Skeletal muscle satellite cell (primary cell): Measurements from ENCODE around the gene SIRT4.

Experiments
- H3K27me3 ChIP-seq: 2 replicates; pipeline ENCODE4 v1.7.0; 2013; ENCODE audit warnings: low read length; ENCODE audit not compliant: control insufficient read depth, insufficient read depth
- H3K36me3 ChIP-seq: 2 replicates; pipeline ENCODE4 v1.7.0; 2013; ENCODE audit warnings: mild to moderate bottlenecking, control low read depth, low read length; ENCODE audit not compliant: insufficient read depth
- H3K4me1 ChIP-seq: 2 replicates; pipeline ENCODE4 v1.7.0; 2013; ENCODE audit warnings: low read length; ENCODE audit not compliant: control insufficient read depth, insufficient read depth
- H3K4me2 ChIP-seq: 2 replicates; pipeline ENCODE4 v1.7.0; 2013; ENCODE audit warnings: mild to moderate bottlenecking, low read length
- H3K4me3 ChIP-seq: 2 replicates; pipeline ENCODE4 v1.7.0; 2013; ENCODE audit warnings: low read length
- H3K9ac ChIP-seq: 2 replicates; pipeline ENCODE4 v1.7.0; 2013; ENCODE audit warnings: mild to moderate bottlenecking, low read depth, low read length, moderate library complexity
- H3K9me3 ChIP-seq: replicated peaks from 2 replicates; pipeline ENCODE4 v1.7.0; 2013; ENCODE audit warnings: mild to moderate bottlenecking, control low read depth, low read length

Gene SIRT4

DNA sequence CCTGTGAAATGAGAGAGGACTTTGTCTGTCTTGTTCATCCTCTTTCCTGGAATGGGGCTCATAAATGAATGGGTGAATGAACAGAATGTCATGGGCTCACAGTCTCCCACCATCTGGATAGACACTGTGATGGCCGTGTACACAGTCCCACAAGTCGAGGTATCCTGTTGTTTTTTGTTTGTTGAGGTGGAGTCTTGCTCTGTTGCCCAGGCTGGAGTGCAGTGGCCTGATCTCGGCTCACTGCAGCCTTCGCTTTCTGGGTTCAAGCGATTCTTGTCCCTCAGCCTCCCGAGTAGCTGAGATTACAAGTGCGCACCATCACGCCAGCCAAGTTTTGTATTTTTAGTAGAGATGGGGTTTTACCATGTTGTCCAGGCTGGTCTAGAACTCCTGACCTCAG is 41.6 kb downstream of the SIRT4 start:
- Histone ChIP-seq H3K9me3 (no peaks in the 10 kb centered on the region), H3K4me2 (no peak overlapping the region), H3K9ac (no peak overlapping the region), H3K36me3 (no peaks in the 10 kb centered on the region), H3K4me1 (no peaks in the 10 kb centered on the region), H3K4me3 (no peak overlapping the region), H3K27me3 (peaks cover 2% of the 10 kb centered on the region)

DNA sequence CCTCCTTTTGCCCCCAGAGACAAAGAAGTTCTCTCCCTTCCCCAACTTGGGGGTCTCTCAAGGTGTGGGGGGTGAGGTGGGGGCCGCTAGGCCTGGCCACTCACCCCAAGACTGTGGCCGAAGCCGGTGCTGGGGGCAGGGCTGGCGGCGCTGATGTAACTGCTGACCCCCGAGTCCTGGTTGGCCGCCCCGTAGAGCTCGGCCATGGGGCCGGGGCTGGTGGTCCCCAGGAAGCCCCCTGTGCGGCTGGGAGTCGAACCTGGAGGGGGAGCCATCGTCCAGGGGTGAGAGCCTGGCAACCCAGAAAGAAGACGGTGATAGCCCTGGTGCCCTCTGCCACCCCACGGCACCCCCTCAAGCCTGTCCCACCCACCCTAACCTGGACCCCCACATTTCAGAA is 43.9 kb downstream of the SIRT4 start:
- Histone ChIP-seq H3K9ac (no peak overlapping the region), H3K9me3 (no peaks in the 10 kb centered on the region), H3K4me2 (no peak overlapping the region), H3K4me1 (peaks cover 5% of the 10 kb centered on the region), H3K36me3 (no peaks in the 10 kb centered on the region), H3K27me3 (peaks cover 14% of the 10 kb centered on the region), H3K4me3 (no peak overlapping the region)

DNA sequence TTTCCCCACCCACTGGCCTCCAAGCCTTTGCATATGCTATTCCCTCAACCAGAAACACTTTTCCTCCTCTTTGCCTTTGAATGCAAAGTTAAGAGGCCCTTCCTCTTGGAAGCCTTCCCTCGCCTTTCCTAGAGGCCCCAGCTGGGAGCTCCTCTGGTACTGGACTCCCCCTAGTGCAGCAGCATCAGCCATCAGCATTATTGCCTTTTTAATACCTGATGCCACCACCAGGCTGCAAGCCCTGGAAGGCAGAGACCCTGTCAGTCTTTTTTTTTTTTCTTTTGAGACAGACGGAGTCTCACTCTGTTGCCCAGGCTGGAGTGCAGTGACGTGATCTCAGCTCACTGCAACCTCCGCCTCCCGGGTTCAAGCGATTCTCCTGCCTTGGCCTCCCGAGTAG is 44.6 kb downstream of the SIRT4 start:
- H3K36me3 ChIP-seq, result no peaks in the 10 kb centered on the region
- H3K9ac ChIP-seq, result no peak overlapping the region
- H3K4me3 ChIP-seq, result no peak overlapping the region
- H3K9me3 ChIP-seq, result no peaks in the 10 kb centered on the region
- peaks cover 7% of the 10 kb centered on the region for H3K4me1 ChIP-seq
- no peak overlapping the region for H3K4me2 ChIP-seq
- peaks cover 14% of the 10 kb centered on the region for H3K27me3 ChIP-seq

DNA sequence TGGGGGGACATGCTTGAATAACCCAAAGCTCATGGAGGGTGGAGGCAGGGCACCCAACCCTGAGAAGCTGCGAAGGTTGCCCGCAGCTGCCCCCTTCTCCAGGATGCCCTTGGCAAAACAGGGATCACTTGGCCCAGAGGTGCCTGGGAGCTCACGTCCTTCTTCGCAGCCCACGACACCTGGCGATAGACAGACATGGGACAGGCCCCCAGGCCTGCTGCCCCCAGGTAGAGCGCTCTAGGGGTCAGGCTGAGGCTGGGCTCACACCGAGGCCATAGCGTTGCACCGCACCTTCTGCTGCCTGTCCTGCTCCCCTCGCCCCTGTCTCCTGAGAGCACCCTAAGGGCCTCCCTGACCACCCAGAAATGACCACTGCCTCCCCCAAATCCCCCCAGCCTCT is 45.6 kb downstream of the SIRT4 start:
- H3K4me1 ChIP-seq, result peaks cover 14% of the 10 kb centered on the region
- peaks cover 14% of the 10 kb centered on the region for H3K27me3 ChIP-seq
- no peaks in the 10 kb centered on the region for H3K36me3 ChIP-seq
- no peak overlapping the region for H3K4me3 ChIP-seq
- H3K4me2 ChIP-seq, result no peak overlapping the region
- no peaks in the 10 kb centered on the region for H3K9me3 ChIP-seq
- no peak overlapping the region for H3K9ac ChIP-seq

- peaks cover 14% of the 10 kb centered on the region for H3K4me1 ChIP-seq
- no peak overlapping the region for H3K4me2 ChIP-seq
- no peak overlapping the region for H3K4me3 ChIP-seq
- H3K9ac ChIP-seq, result no peak overlapping the region
- H3K27me3 ChIP-seq, result peaks cover 19% of the 10 kb centered on the region
- H3K9me3 ChIP-seq, result no peaks in the 10 kb centered on the region
- no peaks in the 10 kb centered on the region for H3K36me3 ChIP-seq
Measured at GRCh38 chr12:120350576-120351350, 48.6 kb downstream of the SIRT4 start.

GRCh38 chr12:120352117-120352516 is 50.0 kb downstream of the SIRT4 start:
- H3K4me3 ChIP-seq, result no peak overlapping the region
- H3K27me3 ChIP-seq, result peaks cover 19% of the 10 kb centered on the region
- H3K9me3 ChIP-seq, result no peaks in the 10 kb centered on the region
- no peak overlapping the region for H3K9ac ChIP-seq
- peaks cover 17% of the 10 kb centered on the region for H3K4me1 ChIP-seq
- no peak overlapping the region for H3K4me2 ChIP-seq
- no peaks in the 10 kb centered on the region for H3K36me3 ChIP-seq

DNA sequence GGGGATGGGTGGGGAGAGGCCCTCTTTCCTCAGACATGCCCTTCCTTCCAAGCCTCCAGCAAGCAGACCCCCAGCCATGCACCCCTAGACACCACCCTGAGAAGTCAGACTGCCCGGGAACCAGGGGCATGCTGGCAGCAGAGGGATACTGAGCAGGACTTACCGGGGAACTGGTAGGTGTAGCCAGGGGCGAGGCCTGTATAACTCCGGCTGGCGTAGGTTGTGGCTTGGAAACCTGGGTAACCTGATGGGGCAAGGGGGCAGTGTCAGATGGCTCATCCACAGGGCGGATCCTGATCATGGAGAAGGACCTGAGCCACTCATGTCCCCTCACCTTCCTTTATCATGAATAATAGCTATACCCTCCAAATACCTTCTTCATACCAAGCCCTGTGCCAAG is 51.0 kb downstream of the SIRT4 start:
- Histone ChIP-seq H3K27me3 (peaks cover 20% of the 10 kb centered on the region), H3K4me3 (no peak overlapping the region), H3K9ac (no peak overlapping the region), H3K4me1 (peaks cover 17% of the 10 kb centered on the region), H3K36me3 (no peaks in the 10 kb centered on the region), H3K9me3 (no peaks in the 10 kb centered on the region), H3K4me2 (no peak overlapping the region)

- peaks cover 17% of the 10 kb centered on the region for H3K4me1 ChIP-seq
- H3K9me3 ChIP-seq, result no peaks in the 10 kb centered on the region
- H3K27me3 ChIP-seq, result peaks cover 21% of the 10 kb centered on the region
- no peak overlapping the region for H3K4me3 ChIP-seq
- H3K36me3 ChIP-seq, result no peaks in the 10 kb centered on the region
- no peak overlapping the region for H3K4me2 ChIP-seq
- no peak overlapping the region for H3K9ac ChIP-seq
Measured at GRCh38 chr12:120353556-120354317, 51.6 kb downstream of the SIRT4 start.

- peaks cover 11% of the 10 kb centered on the region for H3K4me1 ChIP-seq
- H3K27me3 ChIP-seq, result peaks cover 16% of the 10 kb centered on the region
- no peak overlapping the region for H3K4me3 ChIP-seq
- H3K9me3 ChIP-seq, result no peaks in the 10 kb centered on the region
- no peaks in the 10 kb centered on the region for H3K36me3 ChIP-seq
- H3K9ac ChIP-seq, result no peak overlapping the region
- peak overlapping the region; percentile 39 for H3K4me2 ChIP-seq
Measured at GRCh38 chr12:120356567-120357030, 54.5 kb downstream of the SIRT4 start.

- H3K9me3 ChIP-seq, result no peaks in the 10 kb centered on the region
- no peak overlapping the region for H3K4me2 ChIP-seq
- no peak overlapping the region for H3K4me3 ChIP-seq
Measured at GRCh38 chr12:120357104-120357503, 55.0 kb downstream of the SIRT4 start.

GRCh38 chr12:120358412-120359100 is 56.4 kb downstream of the SIRT4 start:
- H3K36me3 ChIP-seq, result no peaks in the 10 kb centered on the region
- peaks cover 8% of the 10 kb centered on the region for H3K4me1 ChIP-seq
- H3K4me3 ChIP-seq, result no peak overlapping the region
- H3K27me3 ChIP-seq, result peaks cover 28% of the 10 kb centered on the region
- H3K4me2 ChIP-seq, result no peak overlapping the region
- H3K9ac ChIP-seq, result no peak overlapping the region
- no peaks in the 10 kb centered on the region for H3K9me3 ChIP-seq

More at GRCh38 chr12:120357104-120357503, 55.0 kb downstream of the SIRT4 start:
- peaks cover 19% of the 10 kb centered on the region for H3K27me3 ChIP-seq
- peaks cover 12% of the 10 kb centered on the region for H3K4me1 ChIP-seq
- H3K36me3 ChIP-seq, result no peaks in the 10 kb centered on the region
- no peak overlapping the region for H3K9ac ChIP-seq
